ENCODE results near the gene TCN1. TPM values are rescaled to one million over a fixed set of nuclear protein-coding genes. Genes with fewer than 3 reads are reported as not detected.
A peak's percentile ranks its signal among the peaks of the same experiment; 100 is the strongest.

TCN1 gene
- total RNA-seq, 1 donor from 2014 or later: not detected

GRCh38 chr11:59810189-59810910, 55.9 kb downstream of the TCN1 start, which contains the start of gene MRPL16:
Gene MRPL16, minus strand, starts transcription at chr11:59810778. Its CDS starts 120 bp downstream, at chr11:59810658.
- Mint-ChIP-seq H3K9me3 (peaks cover 6% of the 10 kb centered on the region), H3K36me3 (ENCODE audit: low read depth) (peaks cover 19% of the 10 kb centered on the region), H3K27me3 (no peaks in the 10 kb centered on the region), H3K27ac (peak within 1 kb of the TSS; percentile 91), H3K4me1 (peaks cover 22% of the 10 kb centered on the region), H3K4me3 (peak within 1 kb of the TSS; percentile 92)
- DNase-seq: peak; percentile 95
- intact Hi-C loops (cut with micrococcal nuclease): loop anchor here (1.0 to 5.0 kb wide), 5 partner anchors 47 to 258 kb away; partner anchors contain the start of genes PATL1 and STX3

GRCh38 chr11:59807047-59807610, 59.2 kb downstream of the TCN1 start:
- H3K4me1 Mint-ChIP-seq: peaks cover 19% of the 10 kb centered on the region
- H3K27ac Mint-ChIP-seq: no peak overlapping the region
- H3K9me3 Mint-ChIP-seq: peaks cover 6% of the 10 kb centered on the region
- H3K36me3 Mint-ChIP-seq (ENCODE audit: low read depth): peaks cover 24% of the 10 kb centered on the region
- intact Hi-C loops (cut with micrococcal nuclease): no loop called here
- DNase-seq: no peak
- no peak overlapping the region for H3K4me3 Mint-ChIP-seq
- H3K27me3 Mint-ChIP-seq: no peaks in the 10 kb centered on the region

- Mint-ChIP-seq H3K36me3 (ENCODE audit: low read depth) (peaks cover 27% of the 10 kb centered on the region), H3K9me3 (no peaks in the 10 kb centered on the region), H3K27me3 (no peaks in the 10 kb centered on the region), H3K4me3 (no peak overlapping the region), H3K27ac (no peak overlapping the region), H3K4me1 (peaks cover 16% of the 10 kb centered on the region)
- no peak for DNase-seq
- intact Hi-C loops (cut with micrococcal nuclease): loop anchor here (5.0 kb wide), 1 partner anchor 267 kb away; no protein-coding TSS in a partner anchor
Observed at GRCh38 chr11:59804061-59804460, 62.2 kb downstream of the TCN1 start.

Other genes starting within 250 kb of the TCN1 start
- 72.4 and 76.1 TPM in 2 replicates for gene PATL1, start 197.4 kb downstream of the TCN1 start, total RNA-seq
- gene OR10V1, start 152.6 kb downstream of the TCN1 start, total RNA-seq: not detected in 2 replicates
- gene STX3, start 111.1 kb downstream of the TCN1 start, total RNA-seq: 19.2 and 20.1 TPM in 2 replicates
- gene MRPL16, start 55.7 kb downstream of the TCN1 start, total RNA-seq: 96.8 and 97.4 TPM in 2 replicates
- gene CBLIF, start 21.0 kb downstream of the TCN1 start, total RNA-seq: not detected in 2 replicates
- gene OOSP3, start 12.3 kb upstream of the TCN1 start, total RNA-seq: not detected in 2 replicates
- gene OOSP1, start 71.9 kb upstream of the TCN1 start, total RNA-seq: not detected in 2 replicates
- not detected in 2 replicates for gene OOSP4A, start 97.5 kb upstream of the TCN1 start, total RNA-seq
- not detected in 2 replicates for gene OOSP4B, start 150.7 kb upstream of the TCN1 start, total RNA-seq
- gene OOSP2, start 173.9 kb upstream of the TCN1 start, total RNA-seq: not detected in 2 replicates
- gene MS4A3, start 190.2 kb upstream of the TCN1 start, total RNA-seq: not detected in 2 replicates
- gene MS4A2, start 222.2 kb upstream of the TCN1 start, total RNA-seq: not detected in 2 replicates

Measured in activated CD4-positive, alpha-beta T cell treated with anti-CD3 and anti-CD28 coated beads, Interleukin-2, amount 10 ng/mL, durations not matched to agents 24 days and 14 days (primary cell).